H1 (cell line): ENCODE data around the gene BRPF3. TPM values are rescaled to one million over a fixed set of nuclear protein-coding genes. Genes with fewer than 3 reads are reported as not detected.

Source experiments
- CTCF ChIA-PET: fragments of 300-600 bp; sonication (Branson Sonifier 250); formaldehyde crosslinking; loops from one replicate; lab custom pipeline; 2021; ENCODE audit not compliant: partially characterized antibody; lab: Charles Lee
- POLR2A ChIA-PET: fragments of 300-600 bp; sonication (Branson Sonifier 250); formaldehyde crosslinking; loops from one replicate; lab custom pipeline; 2021; ENCODE audit warnings: inconsistent platforms; ENCODE audit not compliant: partially characterized antibody; lab: Charles Lee
- DNase-seq, 2 experiments: peaks; one replicate each; pipeline versions ENCODE4 v3.0.0 to v3.0.0-alpha.2; 2010 to 2022; ENCODE audit warnings: low spot score in 2 of 2, low read depth in 1 of 2, mixed read lengths in 1 of 2
- FAIRE-seq: peaks from 2 replicates; lab custom pipeline; 2011; peaks lifted over from hg19 to GRCh38; lab: Jason Lieb, UNC
- H2AFZ ChIP-seq: 2 replicates; pipeline ENCODE4 v1.8.1; 2012; ENCODE audit warnings: low read length, inconsistent platforms
- H2AK5ac ChIP-seq: 2 replicates; pipeline ENCODE4 v1.6.1; 2013; ENCODE audit warnings: low read depth, low read length
- H2BK120ac ChIP-seq: replicated peaks from 2 replicates; pipeline ENCODE3; 2013; ENCODE audit warnings: low read depth, low read length, inconsistent platforms
- H2BK12ac ChIP-seq: 2 replicates; pipeline ENCODE4 v1.6.1; 2013; ENCODE audit warnings: low read depth, low read length
- H2BK15ac ChIP-seq: 2 replicates; pipeline ENCODE4 v1.6.1; 2013; ENCODE audit warnings: low read length
- H2BK20ac ChIP-seq: 2 replicates; pipeline ENCODE4 v1.6.1; 2013; ENCODE audit warnings: low read length
- H2BK5ac ChIP-seq: 2 replicates; pipeline ENCODE4 v1.6.1; 2013; ENCODE audit warnings: low read depth, low read length
- H3K14ac ChIP-seq: 2 replicates; pipeline ENCODE4 v1.6.1; 2013; ENCODE audit warnings: inconsistent platforms; ENCODE audit not compliant: insufficient read length
- H3K18ac ChIP-seq: 2 replicates; pipeline ENCODE4 v1.6.1; 2013; ENCODE audit warnings: low read length; ENCODE audit errors: extremely low read depth
- H3K23ac ChIP-seq: 2 replicates; pipeline ENCODE4 v1.6.1; 2013; ENCODE audit warnings: inconsistent platforms; ENCODE audit not compliant: insufficient read length
- H3K23me2 ChIP-seq: 2 replicates; pipeline ENCODE4 v1.6.1; 2013; ENCODE audit warnings: low read depth, low read length
- H3K27ac ChIP-seq: 2 replicates; pipeline ENCODE4 v1.6.1; 2011; ENCODE audit warnings: low read depth, low read length, inconsistent platforms
- H3K27me3 ChIP-seq, 4 experiments: replicated peaks in 1 of 4; 1 replicate in 1 of 4; 2 replicates in 3 of 4; pipeline versions ENCODE4 v1.6.1 to v1.8.1; 2011 to 2013; ENCODE audit warnings: low read length in 3 of 4, mild to moderate bottlenecking in 3 of 4, inconsistent platforms in 2 of 4, mixed read lengths in 2 of 4, moderate library complexity in 1 of 4; ENCODE audit not compliant: control insufficient read depth in 3 of 4, insufficient read depth in 3 of 4; ENCODE audit errors: extremely low read depth in 1 of 4
- H3K36me3 ChIP-seq, 4 experiments: 2 replicates each; pipeline versions ENCODE4 v1.6.1 to v1.8.1; 2011 to 2013; ENCODE audit warnings: mild to moderate bottlenecking in 4 of 4, low read length in 3 of 4, moderate library complexity in 2 of 4, control low read depth in 1 of 4, inconsistent platforms in 1 of 4; ENCODE audit not compliant: insufficient read depth in 4 of 4, control insufficient read depth in 2 of 4
- H3K4ac ChIP-seq: replicated peaks from 2 replicates; pipeline ENCODE3; 2013; ENCODE audit warnings: low read length, low read depth, mixed read lengths, inconsistent platforms; ENCODE audit not compliant: insufficient read length
- H3K4me1 ChIP-seq, 4 experiments: replicated peaks in 1 of 4; 1 replicate in 1 of 4; 2 replicates in 3 of 4; pipeline versions ENCODE4 v1.6.1 to v1.8.1; 2011 to 2013; ENCODE audit warnings: low read length in 3 of 4, inconsistent platforms in 2 of 4, mixed read lengths in 1 of 4; ENCODE audit not compliant: insufficient read depth in 4 of 4, control insufficient read depth in 3 of 4
- H3K4me2 ChIP-seq, 2 experiments: 2 replicates each; pipeline versions ENCODE4 v1.6.1 to v1.8.1; 2011 to 2013; ENCODE audit warnings: low read depth in 2 of 2, low read length in 2 of 2, control low read depth in 1 of 2, inconsistent platforms in 1 of 2, mild to moderate bottlenecking in 1 of 2; ENCODE audit not compliant: insufficient read depth in 1 of 2
- H3K4me3 ChIP-seq, 4 experiments: fragments of 200-600, 300-600 bp in 1 of 4; sonication (generic), shearing (Covaris generic), sonication (Bioruptor Twin) in 1 of 4; 2 replicates each; pipeline versions ENCODE4 v1.5.1 to v1.8.1; 2011 to 2016; ENCODE audit warnings: low read length in 4 of 4, low read depth in 3 of 4, control low read depth in 2 of 4, inconsistent platforms in 2 of 4, mild to moderate bottlenecking in 2 of 4, mixed read lengths in 1 of 4, moderate library complexity in 1 of 4; ENCODE audit not compliant: insufficient read depth in 2 of 4; ENCODE audit errors: extremely low read depth in 1 of 4
- H3K56ac ChIP-seq: replicated peaks from 2 replicates; pipeline ENCODE3; 2013; ENCODE audit warnings: low read depth, mild to moderate bottlenecking, mixed read lengths, low read length, inconsistent platforms; ENCODE audit not compliant: insufficient read length
- H3K79me1 ChIP-seq: 2 replicates; pipeline ENCODE4 v1.6.1; 2013; ENCODE audit warnings: low read depth, low read length, control low read depth
- H3K79me2 ChIP-seq, 2 experiments: 2 replicates each; pipeline versions ENCODE4 v1.6.1 to v1.8.1; 2012 to 2013; ENCODE audit warnings: low read length in 2 of 2, mild to moderate bottlenecking in 2 of 2, inconsistent platforms in 1 of 2; ENCODE audit not compliant: insufficient read depth in 2 of 2, control insufficient read depth in 1 of 2
- H3K9ac ChIP-seq, 4 experiments: replicated peaks in 1 of 4; 1 replicate in 1 of 4; 2 replicates in 3 of 4; pipeline versions ENCODE4 v1.6.1 to v1.8.1; 2011 to 2013; ENCODE audit warnings: low read depth in 3 of 4, low read length in 3 of 4, control low read depth in 2 of 4, mild to moderate bottlenecking in 2 of 4, moderate library complexity in 2 of 4, inconsistent platforms in 1 of 4; ENCODE audit errors: extremely low read depth in 1 of 4
- H3K9me3 ChIP-seq, 2 experiments: 2 replicates each; pipeline versions ENCODE4 v1.6.1 to v1.8.1; 2012 to 2013; ENCODE audit warnings: mild to moderate bottlenecking in 2 of 2, moderate library complexity in 2 of 2, control low read depth in 1 of 2, inconsistent platforms in 1 of 2, low read depth in 1 of 2, low read length in 1 of 2, mixed read lengths in 1 of 2; ENCODE audit not compliant: insufficient read depth in 2 of 2
- H4K20me1 ChIP-seq, 2 experiments: replicated peaks in 1 of 2; 2 replicates each; pipeline versions ENCODE3 to v1.8.1; 2011 to 2013; ENCODE audit warnings: inconsistent platforms in 2 of 2, low read length in 2 of 2, mild to moderate bottlenecking in 1 of 2; ENCODE audit not compliant: insufficient read depth in 2 of 2, control insufficient read depth in 1 of 2
- H4K5ac ChIP-seq: 2 replicates; pipeline ENCODE4 v1.6.1; 2013; ENCODE audit warnings: low read length, low read depth, mixed read lengths, inconsistent platforms; ENCODE audit not compliant: insufficient read length
- H4K8ac ChIP-seq: 2 replicates; pipeline ENCODE4 v1.8.0; 2013; ENCODE audit warnings: mild to moderate bottlenecking, moderate library complexity, low read length, inconsistent platforms; ENCODE audit not compliant: insufficient read depth; ENCODE audit errors: extremely low read depth
- H4K91ac ChIP-seq: replicated peaks from 2 replicates; pipeline ENCODE3; 2013; ENCODE audit warnings: low read length, mixed read lengths, inconsistent platforms; ENCODE audit not compliant: insufficient read length
- BACH1 ChIP-seq: IDR thresholded peaks from 2 replicates; pipeline ENCODE4 v1.6.1; 2012; ENCODE audit warnings: low read length, improper control_type of control experiment
- BCL11A ChIP-seq, 2 experiments: IDR thresholded peaks; one replicate each; pipeline ENCODE4 v1.6.1; 2011; ENCODE audit warnings: low read depth in 2 of 2, low read length in 2 of 2, mild to moderate bottlenecking in 2 of 2
- EZH2 ChIP-seq: fragments of 200-600 bp; sonication (generic); IDR thresholded peaks from 2 replicates; pipeline ENCODE4 v1.7.1; 2012; ENCODE audit warnings: low read depth, mild to moderate bottlenecking, moderate library complexity, low read length, inconsistent platforms; ENCODE audit not compliant: severe bottlenecking
- FOSL1 ChIP-seq: IDR thresholded peaks from 2 replicates; pipeline ENCODE4 v1.6.1; 2011; ENCODE audit warnings: mild to moderate bottlenecking, low read depth, low read length, moderate library complexity; ENCODE audit not compliant: insufficient read depth
- GABPA ChIP-seq: IDR thresholded peaks from 2 replicates; pipeline ENCODE4 v1.6.1; 2011; ENCODE audit warnings: mild to moderate bottlenecking, low read length, moderate library complexity, borderline replicate concordance; ENCODE audit not compliant: insufficient read depth
- JUN ChIP-seq: IDR thresholded peaks from 2 replicates; pipeline ENCODE4 v1.6.1; 2011; ENCODE audit warnings: low read depth, mild to moderate bottlenecking, improper control_type of control experiment, low read length
- POU5F1 ChIP-seq: IDR thresholded peaks from 2 replicates; pipeline ENCODE4 v1.6.1; 2011; ENCODE audit warnings: low read depth, mild to moderate bottlenecking, low read length, moderate library complexity
- RFX5 ChIP-seq: IDR thresholded peaks from 2 replicates; pipeline ENCODE4 v1.6.1; 2011; ENCODE audit warnings: low read depth, low read length, improper control_type of control experiment, borderline replicate concordance
- RNF2 ChIP-seq: fragments of 200-900, 300-1000 bp; sonication (generic); IDR thresholded peaks from 2 replicates; pipeline ENCODE4 v1.7.1; 2016; ENCODE audit warnings: borderline replicate concordance, low read depth, mild to moderate bottlenecking, antibody characterized with exemption, low read length; ENCODE audit not compliant: poor library complexity, severe bottlenecking; ENCODE audit errors: missing control alignments
- SP4 ChIP-seq: IDR thresholded peaks from 2 replicates; pipeline ENCODE4 v1.6.1; 2012; ENCODE audit warnings: low read length, inconsistent platforms
- TAF7 ChIP-seq: optimal IDR thresholded peaks from 2 replicates; pipeline ENCODE3; 2011; ENCODE audit warnings: low read depth, mild to moderate bottlenecking, inconsistent platforms, low read length, moderate library complexity, borderline replicate concordance
- ZNF274 ChIP-seq: IDR thresholded peaks from 2 replicates; pipeline ENCODE4 v1.7.0; 2012; ENCODE audit warnings: low read length, borderline replicate concordance; ENCODE audit errors: extremely low read depth
- WGBS, 2 experiments: shearing (Covaris generic) in 1 of 2; methylation state at CpG; one replicate each; pipeline versions ENCODE4 v1.1.6 to v1.1.7; 2013 to 2015; ENCODE audit warnings: low lambda C conversion rate in 2 of 2, mixed read lengths in 2 of 2, inconsistent platforms in 1 of 2, low coverage in 1 of 2, missing lambda C conversion rate in 1 of 2; ENCODE audit not compliant: insufficient replicate concordance in 2 of 2, insufficient coverage in 1 of 2, insufficient read length in 1 of 2; ENCODE audit errors: extremely low coverage in 1 of 2, missing lambda C conversion rate in 1 of 2; 5-methylcytosine and 5-hydroxymethylcytosine counted together
- polyA plus RNA-seq, 7 experiments: library from polyadenylated mRNA; depleted of rRNA in 3 of 7; stranded (reverse) in 5 of 7; unstranded in 2 of 7; fragments of >200 nt in 5 of 7; fragments of 200-250 nt in 2 of 7; gene quantifications; 1 replicate in 5 of 7; 2 replicates in 1 of 7; 4 replicates in 1 of 7; pipeline versions ENCODE4 v1.2.1 to v1.2.3, GENCODE V29; 2011 to 2013; ENCODE audit warnings: missing spikeins in 2 of 7, mixed read lengths in 2 of 7
- total RNA-seq: library from RNA; stranded (reverse); fragmentation: NEBNext Ultra II Directional; extraction: Animal tissue kit (Norgen Biotek cat#: 25700); gene quantifications from 2 replicates; pipeline ENCODE4 v1.2.1, GENCODE V29; 2021
- TF ChIP-seq, protein P1 (sequence below): IDR thresholded peaks from 2 replicates; pipeline ENCODE4 v1.6.1; 2012; ENCODE audit warnings: inconsistent platforms

The BRPF3 gene
- total and polyA plus RNA-seq, 2 of the 8 experiments (the other 6 are each of a cell fraction or from before 2014, with no cell fraction given): 26.0 to 37.5 TPM

DNA sequence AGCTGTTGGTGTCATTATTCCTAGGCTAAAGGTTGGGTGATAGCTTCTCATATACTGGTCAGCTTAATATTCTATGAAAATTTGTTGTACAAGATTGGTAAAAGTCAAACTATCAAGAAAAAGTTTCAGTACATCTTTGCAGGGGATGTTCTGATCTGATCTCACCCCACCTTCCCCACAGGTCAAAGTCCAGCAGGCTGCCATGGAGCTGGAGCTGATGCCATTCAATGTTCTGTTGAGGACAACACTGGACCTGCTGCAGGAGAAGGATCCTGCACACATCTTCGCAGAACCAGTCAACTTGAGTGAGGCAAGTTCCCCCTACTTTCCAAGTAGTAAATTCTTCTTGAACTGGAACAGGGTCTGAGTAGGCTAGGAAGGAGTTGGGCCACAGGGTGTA, 13.1 kb downstream of the BRPF3 start:
- Histone ChIP-seq H2AK5ac (no peak overlapping the region), H3K4me1 (no peaks in the 10 kb centered on the region), H4K8ac (no peak overlapping the region; the same call in 1 of the 2 replicates), H3K18ac (no peak overlapping the region), H2BK20ac (no peak overlapping the region), H2AFZ (no peak overlapping the region), H4K91ac (no peak overlapping the region), H2BK5ac (no peak overlapping the region), H4K5ac (no peak overlapping the region), H3K4ac (no peak overlapping the region), H4K20me1 (peaks cover 6 to 8% of the 10 kb centered on the region in 2 experiments), H3K27ac (no peak overlapping the region), H3K79me2 (peaks cover 0 to 1% of the 10 kb centered on the region in 2 experiments; a peak in 1 of 4 replicates), H3K14ac (no peak overlapping the region), H3K9me3 (no peaks in the 10 kb centered on the region), H3K56ac (no peak overlapping the region), H3K36me3 (peaks cover 29 to 86% (median 63%) of the 10 kb centered on the region in 4 experiments), H2BK12ac (no peak overlapping the region), H2BK15ac (no peak overlapping the region), H3K27me3 (no peaks in the 10 kb centered on the region), H3K23ac (no peak overlapping the region), H3K79me1 (no peaks in the 10 kb centered on the region; the same call in 1 of the 2 replicates), H3K4me3 (no peak overlapping the region), H2BK120ac (no peak overlapping the region), H3K4me2 (no peak overlapping the region), H3K9ac (no peak overlapping the region), H3K23me2 (no peaks in the 10 kb centered on the region)
- WGBS, 2 experiments: 75% methylated on average over 1 of the region's 1 CpG; no CpG with 5 or more reads in 1 of the 2 experiments
- FAIRE-seq (no peak), DNase-seq (no peak)
- CTCF ChIA-PET: interaction anchor here (0.7 to 1.4 kb wide), 4 partner anchors 62 to 181 kb away, joined by 3 read pairs; no protein-coding TSS in a partner anchor
- POLR2A ChIA-PET: interaction anchor here (2.6 kb wide), 1 partner anchor 12 kb away, joined by 9 read pairs; no protein-coding TSS in a partner anchor
- TF ChIP-seq SP4 (no peak), JUN (no peak), ZNF274 (no peak), RFX5 (no peak), GABPA (no peak), BACH1 (no peak), EZH2 (no peak), RNF2 (no peak), BCL11A (IDR thresholded peaks at IDR 0.05; ENCODE audit: low read depth in 2 of 2, low read length in 2 of 2) (no peak), FOSL1 (no peak), POU5F1 (no peak), TAF7 (no peak)
- TF ChIP-seq, protein P1, sequence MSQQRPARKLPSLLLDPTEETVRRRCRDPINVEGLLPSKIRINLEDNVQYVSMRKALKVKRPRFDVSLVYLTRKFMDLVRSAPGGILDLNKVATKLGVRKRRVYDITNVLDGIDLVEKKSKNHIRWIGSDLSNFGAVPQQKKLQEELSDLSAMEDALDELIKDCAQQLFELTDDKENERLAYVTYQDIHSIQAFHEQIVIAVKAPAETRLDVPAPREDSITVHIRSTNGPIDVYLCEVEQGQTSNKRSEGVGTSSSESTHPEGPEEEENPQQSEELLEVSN: no peak
